ENCODE data around the gene ATP11A. TPM values are rescaled to one million over a fixed set of nuclear protein-coding genes. Genes with fewer than 3 reads are reported as not detected.

ATP11A gene
- total and polyA plus RNA-seq, 10 of the 15 experiments (the other 5 are each of a cell fraction or from before 2014, with no cell fraction given) = 1.4 to 69.6 (median 14.4) TPM

DNA sequence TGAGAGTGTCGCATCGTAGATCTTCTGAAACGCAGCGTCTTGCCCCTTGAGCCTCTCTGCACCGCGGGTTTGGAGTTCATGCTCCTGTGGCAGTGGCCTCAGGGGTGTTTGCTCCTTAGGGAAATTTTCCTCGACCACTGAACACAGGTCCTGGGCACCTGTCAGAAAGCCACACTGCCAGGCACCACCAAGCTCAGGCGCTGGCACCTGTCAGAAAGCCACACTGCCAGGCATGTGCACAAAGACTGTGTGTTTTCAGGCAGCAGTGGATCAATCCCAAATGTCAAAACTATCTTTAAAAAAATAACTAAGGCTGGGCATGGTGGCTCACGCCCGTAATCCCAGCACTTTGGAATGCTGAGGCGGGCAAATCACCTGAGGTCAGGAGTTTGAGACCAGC lies 87.1 kb downstream of the ATP11A start (continued):
- TF ChIP-seq POLR2AphosphoS2 (IDR thresholded peaks at IDR 0.05; ENCODE audit: low read depth, low read length) (no peak), TCF7 (IDR thresholded peaks at IDR 0.05; ENCODE audit: borderline replicate concordance) (no peak), ZNF622 (IDR thresholded peaks at IDR 0.05) (no peak), CBX3 (IDR thresholded peaks at IDR 0.05; ENCODE audit: borderline replicate concordance, low read depth) (no peak)
- TF ChIP-seq, protein P1, sequence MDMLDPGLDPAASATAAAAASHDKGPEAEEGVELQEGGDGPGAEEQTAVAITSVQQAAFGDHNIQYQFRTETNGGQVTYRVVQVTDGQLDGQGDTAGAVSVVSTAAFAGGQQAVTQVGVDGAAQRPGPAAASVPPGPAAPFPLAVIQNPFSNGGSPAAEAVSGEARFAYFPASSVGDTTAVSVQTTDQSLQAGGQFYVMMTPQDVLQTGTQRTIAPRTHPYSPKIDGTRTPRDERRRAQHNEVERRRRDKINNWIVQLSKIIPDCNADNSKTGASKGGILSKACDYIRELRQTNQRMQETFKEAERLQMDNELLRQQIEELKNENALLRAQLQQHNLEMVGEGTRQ (IDR thresholded peaks at IDR 0.05; ENCODE audit: borderline replicate concordance, low read depth, low read length) = no peak
- TF ChIP-seq, protein P2, sequence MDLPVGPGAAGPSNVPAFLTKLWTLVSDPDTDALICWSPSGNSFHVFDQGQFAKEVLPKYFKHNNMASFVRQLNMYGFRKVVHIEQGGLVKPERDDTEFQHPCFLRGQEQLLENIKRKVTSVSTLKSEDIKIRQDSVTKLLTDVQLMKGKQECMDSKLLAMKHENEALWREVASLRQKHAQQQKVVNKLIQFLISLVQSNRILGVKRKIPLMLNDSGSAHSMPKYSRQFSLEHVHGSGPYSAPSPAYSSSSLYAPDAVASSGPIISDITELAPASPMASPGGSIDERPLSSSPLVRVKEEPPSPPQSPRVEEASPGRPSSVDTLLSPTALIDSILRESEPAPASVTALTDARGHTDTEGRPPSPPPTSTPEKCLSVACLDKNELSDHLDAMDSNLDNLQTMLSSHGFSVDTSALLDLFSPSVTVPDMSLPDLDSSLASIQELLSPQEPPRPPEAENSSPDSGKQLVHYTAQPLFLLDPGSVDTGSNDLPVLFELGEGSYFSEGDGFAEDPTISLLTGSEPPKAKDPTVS (IDR thresholded peaks at IDR 0.05; ENCODE audit: low read depth, low read length) = no peak

DNA sequence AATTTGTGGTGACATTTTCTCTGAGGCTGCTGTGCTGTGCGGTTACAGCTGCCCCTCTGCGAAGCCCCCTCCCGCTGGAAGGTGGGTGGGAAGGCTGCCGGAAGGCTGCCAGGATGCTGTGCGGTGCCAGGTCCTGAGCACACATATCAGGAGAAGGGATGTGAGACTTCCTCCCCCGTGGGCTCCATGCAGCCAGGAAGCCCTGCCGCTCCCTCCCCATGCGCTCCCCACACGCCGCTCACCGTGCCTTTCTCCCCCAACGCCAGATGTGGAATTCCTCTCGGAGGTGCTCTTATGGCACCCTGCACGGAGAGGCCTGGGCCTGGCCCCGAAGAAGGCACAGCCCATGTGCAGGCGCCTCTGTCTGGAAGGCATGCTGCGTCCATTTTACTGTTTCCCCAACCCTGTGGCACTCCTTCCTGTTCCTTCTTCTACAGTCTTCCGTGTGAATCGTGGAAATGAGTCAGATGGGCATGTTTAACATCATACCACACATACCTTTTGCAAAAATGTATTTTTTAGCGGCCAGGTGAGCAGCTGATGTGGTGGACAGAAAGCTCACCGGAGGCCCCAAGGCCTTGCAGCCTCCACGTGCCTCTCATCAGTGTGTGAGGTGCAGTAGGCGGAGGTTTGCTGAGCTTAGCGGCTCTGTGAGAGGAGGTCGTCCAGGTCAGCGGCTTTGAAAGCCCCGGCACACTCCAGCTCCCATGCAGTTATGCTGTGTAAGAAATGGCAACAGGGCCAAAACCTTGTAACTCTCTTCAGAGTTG lies 88.0 kb downstream of the ATP11A start:
- Histone ChIP-seq H4K20me1 (ENCODE audit: control insufficient read depth, insufficient read depth) (no peaks in the 10 kb centered on the region), H3K79me2 (ENCODE audit: control insufficient read depth, insufficient read depth, low read length) (no peaks in the 10 kb centered on the region; the same call in none of the 2 replicates), H3K36me3 (ENCODE audit: control insufficient read depth in 2 of 2, insufficient read depth in 2 of 2, low read length in 1 of 2) (peaks cover 0 to 9% of the 10 kb centered on the region in 2 experiments; a peak in 2 of 4 replicates), H2AFZ (ENCODE audit: control insufficient read depth, low read depth, low read length) (no peak overlapping the region), H3K9me3 (replicated peaks; ENCODE audit: control insufficient read depth, insufficient read depth, low read length) (no peaks in the 10 kb centered on the region), H3K4me2 (ENCODE audit: control insufficient read depth, insufficient read depth) (no peak overlapping the region), H3K9ac (ENCODE audit: control insufficient read depth, insufficient read depth, low read length) (no peak overlapping the region), H3K27me3 (replicated peaks in 1 of 2; ENCODE audit: control insufficient read depth in 2 of 2, insufficient read depth in 2 of 2, low read length in 1 of 2) (no peaks in the 10 kb centered on the region), H3K4me3 (no peak overlapping the region), H3K27ac (ENCODE audit: control insufficient read depth, insufficient read depth) (no peak overlapping the region), H3K4me1 (ENCODE audit: control insufficient read depth, insufficient read depth, low read length) (peaks cover 6% of the 10 kb centered on the region)
- BruUV-seq (replicated peaks) = no TSS peak
- POLR2A ChIA-PET = no interaction called here
- RAD21 ChIA-PET (ENCODE audit: unreplicated experiment) = no interaction called here
- TF ChIP-seq SMAD1 (IDR thresholded peaks at IDR 0.05; ENCODE audit: low read depth, partially characterized antibody) (no peak), CBX5 (IDR thresholded peaks at IDR 0.05; ENCODE audit: low read depth) (no peak), MEF2B (IDR thresholded peaks at IDR 0.05; ENCODE audit: partially characterized antibody, poor library complexity, severe bottlenecking) (no peak), ATF7 (IDR thresholded peaks at IDR 0.05; ENCODE audit: low read depth) (no peak), PAX5 (IDR thresholded peaks at IDR 0.05; ENCODE audit: borderline replicate concordance, low read depth, low read length) (no peak), BCL11A (IDR thresholded peaks at IDR 0.05; ENCODE audit: low read depth, low read length) (no peak), CBFB (IDR thresholded peaks at IDR 0.05; ENCODE audit: low read depth) (no peak), PAX8 (IDR thresholded peaks at IDR 0.05) (no peak), FOXM1 (IDR thresholded peaks at IDR 0.05; ENCODE audit: low read depth, low read length) (no peak), POLR2AphosphoS5 (IDR thresholded peaks at IDR 0.05; ENCODE audit: low read length) (no peak)
- TF ChIP-seq, protein P3, sequence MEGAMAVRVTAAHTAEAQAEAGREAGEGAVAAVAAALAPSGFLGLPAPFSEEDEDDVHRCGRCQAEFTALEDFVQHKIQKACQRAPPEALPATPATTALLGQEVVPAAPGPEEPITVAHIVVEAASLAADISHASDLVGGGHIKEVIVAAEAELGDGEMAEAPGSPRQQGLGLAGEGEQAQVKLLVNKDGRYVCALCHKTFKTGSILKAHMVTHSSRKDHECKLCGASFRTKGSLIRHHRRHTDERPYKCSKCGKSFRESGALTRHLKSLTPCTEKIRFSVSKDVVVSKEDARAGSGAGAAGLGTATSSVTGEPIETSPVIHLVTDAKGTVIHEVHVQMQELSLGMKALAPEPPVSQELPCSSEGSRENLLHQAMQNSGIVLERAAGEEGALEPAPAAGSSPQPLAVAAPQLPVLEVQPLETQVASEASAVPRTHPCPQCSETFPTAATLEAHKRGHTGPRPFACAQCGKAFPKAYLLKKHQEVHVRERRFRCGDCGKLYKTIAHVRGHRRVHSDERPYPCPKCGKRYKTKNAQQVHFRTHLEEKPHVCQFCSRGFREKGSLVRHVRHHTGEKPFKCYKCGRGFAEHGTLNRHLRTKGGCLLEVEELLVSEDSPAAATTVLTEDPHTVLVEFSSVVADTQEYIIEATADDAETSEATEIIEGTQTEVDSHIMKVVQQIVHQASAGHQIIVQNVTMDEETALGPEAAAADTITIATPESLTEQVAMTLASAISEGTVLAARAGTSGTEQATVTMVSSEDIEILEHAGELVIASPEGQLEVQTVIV (IDR thresholded peaks at IDR 0.05; ENCODE audit: borderline replicate concordance, partially characterized antibody) = no peak
- TF ChIP-seq, protein P4, sequence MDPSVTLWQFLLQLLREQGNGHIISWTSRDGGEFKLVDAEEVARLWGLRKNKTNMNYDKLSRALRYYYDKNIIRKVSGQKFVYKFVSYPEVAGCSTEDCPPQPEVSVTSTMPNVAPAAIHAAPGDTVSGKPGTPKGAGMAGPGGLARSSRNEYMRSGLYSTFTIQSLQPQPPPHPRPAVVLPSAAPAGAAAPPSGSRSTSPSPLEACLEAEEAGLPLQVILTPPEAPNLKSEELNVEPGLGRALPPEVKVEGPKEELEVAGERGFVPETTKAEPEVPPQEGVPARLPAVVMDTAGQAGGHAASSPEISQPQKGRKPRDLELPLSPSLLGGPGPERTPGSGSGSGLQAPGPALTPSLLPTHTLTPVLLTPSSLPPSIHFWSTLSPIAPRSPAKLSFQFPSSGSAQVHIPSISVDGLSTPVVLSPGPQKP (IDR thresholded peaks at IDR 0.05; ENCODE audit: low read depth, low read length) = no peak
- intact Hi-C loops (cut with micrococcal nuclease; ENCODE audit: unreplicated experiment) (no loop called here), in situ Hi-C loops (cut with MboI) (no loop called here)
- WGBS (ENCODE audit: insufficient coverage, insufficient replicate concordance, low lambda C conversion rate, missing lambda C conversion rate) = 88% methylated on average over 27 of the region's 27 CpGs
- FAIRE-seq = no peak
- no peak for DNase-seq (ENCODE audit: low read depth, low spot score)
- SMC1A ChIA-PET (ENCODE audit: uncharacterized antibody, unreplicated experiment) = interaction anchor here (1.2 kb wide), 1 partner anchor 24 kb away, joined by 3 read pairs; no protein-coding TSS in a partner anchor
- CTCF ChIA-PET = no interaction called here
- ATAC-seq = no peak

All from GM12878 (cell line).